Stimulated activated CD8-positive, alpha-beta memory T cell treated with anti-CD3 and anti-CD28 coated beads, Interleukin-12 subunit alpha, Interleukin-12 subunit beta, amount 100 ng/mL, for 4 hours (primary cell): ENCODE measurements around the gene ATP1A4.
"Not testable (repeated sequence)": the region's sequence is repeated elsewhere in the genome, so short reads cannot be mapped to it uniquely, and the experiment has no call there.

Experiments used
- DNase-seq: peaks from one replicate; pipeline ENCODE4 v3.0.0-alpha.2; 2020; ENCODE audit warnings: low read depth

Gene ATP1A4

DNA sequence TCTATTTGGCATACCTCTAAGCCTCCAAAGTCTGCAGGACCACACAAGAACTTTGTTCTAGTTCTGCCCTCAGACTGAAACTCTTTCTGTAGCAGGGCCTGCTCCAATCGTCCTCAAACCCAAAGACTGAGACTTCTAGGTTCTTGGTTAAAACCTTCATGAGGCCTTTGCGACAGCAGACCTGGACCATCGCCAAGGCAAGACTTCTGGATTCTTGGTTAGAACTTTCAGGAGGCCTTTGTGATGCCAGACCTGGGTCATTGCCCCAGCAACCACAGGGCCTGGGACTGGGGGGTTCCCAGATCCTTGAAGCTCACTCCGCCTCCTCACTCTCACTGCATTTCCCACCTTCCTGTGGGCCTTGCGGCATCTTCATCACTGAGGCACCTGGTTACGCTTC lies at the start of gene ATP1A4:
TSS of gene ATP1A4 (plus strand) at position 301 of the 400 bp plus-strand sequence. CDS start 438 bp downstream, outside the sequence.
- no peak for DNase-seq

DNA sequence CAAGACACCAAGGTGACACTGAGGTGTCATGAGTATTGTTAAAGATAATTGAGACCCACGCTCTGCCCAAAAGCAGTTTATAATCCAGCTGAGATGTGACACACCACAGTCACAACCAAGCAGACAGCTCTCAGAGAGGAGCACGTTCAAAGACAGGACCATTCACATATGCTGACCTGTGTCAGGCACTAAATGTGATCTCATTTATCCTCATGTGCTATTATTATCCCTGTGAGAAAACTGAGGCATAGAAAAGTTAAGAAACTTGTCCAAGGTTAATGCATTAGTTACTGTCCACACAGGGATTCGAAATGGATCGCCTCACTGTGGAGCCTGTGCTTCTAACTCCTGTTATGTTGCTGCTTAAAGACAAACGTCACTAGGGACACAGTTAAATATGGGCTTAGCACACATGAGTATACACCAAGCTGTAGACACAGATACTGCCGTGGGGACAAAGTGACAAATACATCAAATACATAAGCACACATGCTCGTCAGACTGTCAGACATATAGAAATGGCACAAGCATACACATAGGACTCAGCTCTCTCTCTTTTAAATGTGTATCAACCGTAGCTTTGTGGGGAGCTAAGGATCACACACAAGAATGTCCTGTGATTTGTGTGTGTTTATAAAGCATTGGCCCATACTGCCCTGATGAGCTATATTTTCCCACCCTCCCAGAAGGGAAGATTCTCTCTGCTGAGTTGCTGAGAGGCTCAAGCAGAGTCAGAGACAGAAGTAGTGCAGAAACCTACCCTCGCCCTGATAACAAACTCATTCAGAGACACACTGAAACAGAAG lies 49.5 kb upstream of the ATP1A4 start:
- no peak for DNase-seq

DNA sequence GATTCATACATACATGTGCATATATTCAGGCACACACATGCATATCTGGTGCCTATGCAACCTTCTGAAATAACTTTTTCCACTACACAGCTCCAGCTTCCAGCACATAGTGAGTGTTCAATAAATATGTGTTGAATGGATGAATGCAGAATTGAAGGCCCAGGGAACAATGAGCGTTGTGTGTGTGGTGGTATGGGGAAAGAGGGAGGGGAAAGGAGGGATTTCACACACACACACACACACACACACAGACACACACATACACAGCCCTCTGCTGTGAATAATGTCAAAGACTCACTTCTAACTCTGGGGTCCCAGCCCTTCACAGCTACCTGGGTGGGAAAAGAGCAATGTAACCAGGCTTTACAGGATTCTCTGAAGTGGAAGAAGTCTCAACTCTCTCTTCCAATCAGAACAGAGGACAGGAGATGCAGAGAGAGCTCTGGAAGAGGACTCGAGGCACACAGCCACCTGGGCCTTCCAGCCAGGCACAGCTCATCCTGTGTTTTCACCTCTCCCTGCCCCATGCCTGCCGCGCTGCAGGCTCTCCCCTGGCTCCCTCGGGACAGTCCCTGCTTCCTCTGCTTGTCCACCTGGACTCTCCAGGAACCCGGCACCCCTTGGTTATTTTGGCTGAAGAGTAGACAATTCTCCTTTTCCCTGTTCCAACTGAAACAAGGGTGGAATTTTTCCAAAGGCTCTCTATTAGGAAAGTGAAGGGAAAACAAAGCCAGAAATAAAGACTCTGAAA lies 47.6 kb upstream of the ATP1A4 start:
- no peak for DNase-seq

DNA sequence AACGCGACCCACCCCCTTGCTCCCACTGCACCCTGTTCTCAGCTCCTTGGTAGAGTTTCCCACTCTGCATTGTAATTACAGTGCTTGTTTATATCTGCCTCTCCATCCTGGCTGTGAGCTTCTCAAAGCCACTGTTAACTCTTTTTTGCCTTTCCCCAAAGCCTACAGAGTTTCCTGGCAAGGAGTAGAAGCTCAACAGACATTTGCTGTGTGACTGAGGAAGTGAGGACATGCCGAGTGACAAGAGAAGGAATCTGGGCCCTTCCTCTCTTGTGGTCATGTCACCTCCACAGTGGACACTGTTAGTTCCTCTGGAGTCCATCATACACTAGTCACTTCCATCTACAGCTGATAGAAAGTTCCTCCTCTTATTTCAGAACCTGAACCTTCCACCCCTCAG lies 46.9 kb upstream of the ATP1A4 start:
- DNase-seq = no peak

DNA sequence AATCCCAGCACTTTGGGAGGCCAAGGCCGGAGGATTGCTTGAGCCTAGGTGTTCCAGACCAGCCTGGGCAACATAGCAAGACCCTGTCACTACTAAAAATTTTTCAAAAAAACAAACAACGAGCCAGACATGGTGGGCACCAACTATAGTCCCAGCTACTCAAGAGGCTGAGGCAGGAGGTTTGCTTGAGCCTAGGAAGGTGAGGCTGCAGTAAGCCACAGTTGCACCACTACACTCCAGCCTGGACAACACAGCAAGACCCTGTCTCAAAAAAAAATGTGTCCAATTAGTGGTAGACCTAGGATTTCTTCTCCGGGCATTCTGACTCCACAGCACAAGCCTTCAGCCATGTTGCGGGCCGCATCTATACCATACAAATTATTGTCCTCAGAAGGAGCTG lies 46.2 kb upstream of the ATP1A4 start:
- no peak for DNase-seq

DNA sequence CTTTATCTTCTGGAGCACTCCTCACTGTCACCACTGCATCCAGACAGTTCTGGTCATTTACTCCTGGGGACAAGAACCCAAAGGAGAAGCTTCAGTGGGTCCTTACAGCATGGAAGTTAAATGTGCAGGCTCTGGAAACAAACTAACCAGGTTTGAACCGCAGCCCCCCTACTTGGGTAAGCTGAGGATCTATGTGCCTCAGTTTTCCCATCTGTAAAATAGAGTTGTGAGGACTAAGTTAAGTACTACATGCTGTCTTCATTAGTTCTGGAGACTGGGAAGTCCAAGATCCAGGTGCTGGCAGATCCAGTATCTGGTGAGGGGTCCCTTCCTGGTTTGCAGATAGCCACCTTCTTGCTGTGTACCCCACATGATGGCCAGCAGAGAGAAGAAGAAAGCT lies 43.9 kb upstream of the ATP1A4 start:
- DNase-seq = no peak

DNA sequence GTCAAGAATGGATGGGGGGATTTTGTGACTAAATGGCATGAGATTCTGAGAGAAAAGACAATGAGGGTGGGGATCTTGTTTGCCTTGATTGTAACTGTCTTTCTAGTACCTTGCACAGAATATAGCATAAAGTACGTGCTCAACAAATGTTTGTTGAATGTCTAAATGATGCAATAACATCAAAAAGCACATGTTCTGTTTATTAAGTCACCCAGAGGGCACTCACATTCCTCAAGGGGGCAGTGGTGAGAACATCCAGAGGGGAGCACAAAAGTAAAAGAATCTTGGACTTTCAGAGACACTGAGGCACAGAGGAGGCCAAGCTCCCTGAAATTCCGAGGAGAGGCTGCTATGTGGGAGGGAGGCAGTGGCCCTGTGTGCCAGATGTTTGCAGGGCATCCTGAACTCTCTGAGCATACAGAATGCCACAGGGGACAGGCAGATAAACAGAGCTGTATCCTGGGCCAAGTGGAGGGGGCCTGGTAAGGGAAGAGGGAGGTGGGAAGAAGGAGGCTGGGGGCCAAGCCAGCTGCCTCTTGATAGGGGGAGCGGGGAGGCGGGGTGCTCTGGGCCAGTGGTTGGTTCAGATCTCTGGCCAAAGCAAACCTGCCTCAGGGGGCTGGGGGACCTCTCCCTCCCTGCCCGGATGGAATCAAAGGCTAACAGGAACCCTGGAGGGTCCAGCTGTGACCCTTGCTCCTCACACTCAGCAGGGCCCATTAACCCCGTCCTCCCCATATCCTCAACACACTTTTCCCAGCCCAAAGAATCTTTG lies 42.3 kb upstream of the ATP1A4 start:
- no peak for DNase-seq

DNA sequence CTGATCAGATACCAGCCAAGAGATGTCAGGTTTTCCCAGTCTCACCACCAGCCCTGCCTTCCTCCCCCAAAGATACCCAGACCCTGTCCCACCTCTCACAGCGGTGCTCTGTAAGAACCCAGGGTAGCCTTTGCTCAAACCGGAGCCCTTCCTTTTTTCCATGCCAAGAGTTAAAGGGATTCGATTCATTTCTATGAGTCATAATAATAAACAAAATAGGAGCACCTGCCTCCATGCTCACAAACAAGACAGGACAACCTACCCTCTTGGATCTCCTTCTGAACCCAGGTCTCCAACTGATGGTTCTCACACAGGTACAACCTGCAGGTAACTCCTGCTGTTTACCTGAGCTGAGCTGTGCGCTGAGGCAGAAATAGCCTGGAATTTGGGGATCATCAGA lies 41.7 kb upstream of the ATP1A4 start:
- DNase-seq = no peak

DNA sequence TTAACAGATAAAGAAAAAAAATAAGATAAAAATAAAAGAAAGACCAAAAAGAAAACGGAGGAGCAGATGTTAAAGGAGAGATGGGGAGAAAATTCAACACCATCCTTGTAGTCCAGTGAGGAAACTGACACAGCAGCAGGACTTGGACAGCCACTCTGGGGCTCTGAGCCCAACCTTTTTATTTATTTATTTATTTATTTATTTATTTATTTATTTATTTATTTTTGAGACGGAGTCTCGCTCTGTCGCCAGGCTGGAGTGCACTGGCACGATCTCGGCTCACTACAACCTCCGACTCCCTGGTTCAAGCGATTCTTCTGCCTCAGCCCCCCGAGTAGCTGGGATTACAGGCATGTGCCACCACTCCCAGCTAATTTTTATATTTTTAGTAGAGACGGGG lies 39.9 kb upstream of the ATP1A4 start:
- not testable (repeated sequence) for DNase-seq

DNA sequence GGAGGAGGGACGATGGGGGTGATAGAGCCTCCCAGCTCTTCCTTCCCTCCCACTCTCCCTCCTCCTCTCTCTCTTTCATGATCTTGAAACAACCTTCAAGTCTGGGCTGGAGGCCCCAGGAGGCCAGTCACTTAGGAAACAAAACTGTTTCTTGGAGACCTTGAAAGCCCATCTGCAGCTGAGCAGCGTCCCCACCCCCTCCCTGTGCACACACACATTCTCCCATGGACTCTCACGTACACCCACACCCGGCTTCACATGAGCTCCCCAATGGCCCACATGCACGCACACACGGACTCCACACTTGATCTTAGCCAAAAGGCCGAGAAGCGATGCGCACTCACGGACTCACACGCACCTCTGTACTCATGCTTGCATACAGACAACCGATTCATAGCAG lies 39.0 kb upstream of the ATP1A4 start:
- no peak for DNase-seq

DNA sequence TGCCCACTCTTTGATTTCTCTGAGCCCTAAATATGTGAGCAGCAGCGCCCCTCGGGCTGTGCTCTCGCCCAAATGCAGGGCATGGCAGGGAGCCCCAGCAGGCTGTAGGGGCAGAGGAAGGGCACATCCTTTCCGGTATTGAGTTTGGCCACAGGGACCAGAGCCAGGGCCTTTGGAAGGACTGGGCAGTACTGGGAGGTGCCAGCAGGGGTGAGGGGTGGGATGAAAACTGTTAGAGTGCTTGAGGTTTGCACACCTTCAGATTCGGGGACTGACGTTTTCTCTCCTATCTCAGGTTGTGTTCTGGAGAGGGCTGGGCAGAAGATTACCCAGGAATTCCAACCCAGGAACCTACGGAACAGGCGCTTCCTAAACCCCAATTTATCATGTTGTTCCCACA lies 38.0 kb upstream of the ATP1A4 start:
- DNase-seq = no peak

DNA sequence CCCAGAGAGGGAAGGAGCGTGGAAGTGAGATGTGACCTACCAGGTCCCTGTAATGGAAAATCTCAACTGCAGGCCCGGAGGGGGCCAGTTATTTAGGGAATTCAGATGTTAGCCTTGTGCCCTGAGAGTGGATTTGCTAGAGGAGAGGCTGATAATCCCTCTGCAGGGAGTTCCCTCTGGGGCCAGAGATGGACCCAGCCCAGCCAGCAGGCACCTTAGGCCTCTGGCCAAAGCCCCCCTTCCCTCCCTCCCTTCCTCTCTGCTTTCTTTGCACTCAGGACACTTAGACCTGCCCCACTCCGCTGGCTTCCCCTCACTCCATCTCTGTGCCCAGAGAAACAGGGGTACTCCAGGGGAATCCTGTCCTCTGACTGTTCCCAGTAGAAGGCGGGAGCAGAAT lies 37.3 kb upstream of the ATP1A4 start:
- no peak for DNase-seq

DNA sequence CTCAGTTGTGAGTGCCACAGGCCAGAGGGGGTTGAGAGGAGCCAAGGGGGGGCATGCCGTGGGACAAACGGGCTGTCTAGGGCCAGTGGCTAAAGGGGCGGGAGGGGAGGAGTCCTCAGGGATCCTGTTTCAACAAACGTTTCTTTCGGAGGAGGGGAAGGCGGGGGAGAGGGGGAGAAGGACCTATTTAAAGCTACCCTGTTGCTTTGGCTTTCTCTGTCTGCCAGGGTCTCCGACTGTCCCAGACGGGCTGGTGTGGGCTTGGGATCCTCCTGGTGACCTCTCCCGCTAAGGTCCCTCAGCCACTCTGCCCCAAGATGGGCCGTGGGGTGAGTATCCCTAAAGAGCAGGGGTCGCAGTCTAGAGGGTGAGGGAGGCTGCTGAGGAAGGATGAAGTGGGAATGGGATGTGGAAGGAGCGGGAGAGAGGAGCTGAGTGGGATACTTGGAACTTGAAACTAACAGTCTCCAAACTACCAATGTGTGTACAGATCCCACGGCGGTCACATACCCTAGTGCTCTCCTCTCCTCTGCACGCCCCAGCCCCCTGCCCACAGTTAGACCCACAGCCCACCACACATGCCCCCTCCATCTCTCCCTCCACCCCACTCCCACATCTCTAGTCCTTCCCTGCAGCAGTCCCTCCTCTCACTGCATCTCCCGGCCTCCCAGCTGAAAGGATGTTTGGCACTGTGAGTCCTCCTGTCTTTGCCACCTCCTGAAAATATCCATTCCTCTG lies 35.7 kb upstream of the ATP1A4 start, which contains the start of gene ATP1A2:
TSS of gene ATP1A2 (plus strand) at position 215 of the 738 bp plus-strand sequence. CDS start at position 318, 103 bp downstream.
- DNase-seq = no peak

DNA sequence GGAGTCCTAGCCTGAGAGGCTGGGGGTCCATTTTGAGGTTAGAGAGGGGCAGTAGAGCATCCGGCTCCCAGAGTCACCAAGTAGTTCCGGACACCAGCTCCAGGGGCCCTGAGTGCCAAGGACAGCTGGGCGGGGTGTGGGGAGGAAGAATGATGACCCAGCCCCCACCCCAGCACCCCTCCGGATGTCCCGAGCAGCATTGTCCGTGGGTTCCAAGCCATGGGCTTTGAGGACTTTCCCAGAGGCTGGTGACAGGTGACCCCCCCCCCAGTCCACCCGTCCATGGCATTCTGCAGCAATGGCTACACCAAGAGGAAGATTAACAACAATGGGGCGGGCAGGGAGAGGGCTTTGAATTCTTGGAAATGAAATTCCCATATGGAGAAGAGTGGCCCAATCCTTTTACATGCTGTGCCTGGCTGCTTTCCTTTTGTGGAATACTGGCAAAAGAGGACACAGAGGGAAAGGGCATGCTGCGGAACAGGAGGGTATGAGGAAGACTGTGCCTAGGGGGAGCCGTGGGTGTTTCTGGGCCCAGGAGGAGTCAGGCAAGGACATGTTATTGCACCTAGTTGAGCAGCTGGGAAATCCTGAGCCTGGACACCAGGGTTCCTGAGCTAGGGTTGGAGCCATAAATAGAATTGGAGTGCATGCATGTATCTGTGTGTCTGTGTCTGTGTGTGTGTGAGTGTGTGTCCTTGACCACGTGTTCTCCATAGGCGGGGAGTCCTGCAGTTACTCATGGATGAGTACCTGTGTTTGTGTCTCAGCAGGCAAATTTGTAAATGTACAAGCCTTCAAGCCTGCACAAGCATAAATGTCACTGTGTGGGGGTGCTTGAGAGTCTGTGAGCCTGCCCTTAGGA lies 34.9 kb upstream of the ATP1A4 start:
- no peak for DNase-seq

DNA sequence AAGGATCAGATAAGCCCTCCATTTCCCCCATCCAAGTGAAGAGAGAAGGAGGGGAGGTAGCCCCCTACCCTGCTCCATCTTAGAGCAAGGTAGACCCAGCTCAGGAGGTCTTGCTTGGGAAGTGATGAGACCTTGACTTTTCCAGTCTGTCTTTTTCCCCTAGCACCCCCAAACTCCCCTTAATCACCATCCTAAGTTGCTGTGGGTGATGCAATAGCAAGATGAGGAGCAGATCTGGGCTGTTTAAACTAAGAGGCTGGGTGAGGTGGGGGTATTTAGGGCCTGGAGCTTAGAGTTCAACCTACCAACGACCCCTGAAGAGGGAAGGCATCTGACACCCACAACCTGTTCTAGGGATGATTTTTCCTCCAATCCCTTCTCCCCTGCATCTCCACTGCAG lies 34.1 kb upstream of the ATP1A4 start:
- no peak for DNase-seq

DNA sequence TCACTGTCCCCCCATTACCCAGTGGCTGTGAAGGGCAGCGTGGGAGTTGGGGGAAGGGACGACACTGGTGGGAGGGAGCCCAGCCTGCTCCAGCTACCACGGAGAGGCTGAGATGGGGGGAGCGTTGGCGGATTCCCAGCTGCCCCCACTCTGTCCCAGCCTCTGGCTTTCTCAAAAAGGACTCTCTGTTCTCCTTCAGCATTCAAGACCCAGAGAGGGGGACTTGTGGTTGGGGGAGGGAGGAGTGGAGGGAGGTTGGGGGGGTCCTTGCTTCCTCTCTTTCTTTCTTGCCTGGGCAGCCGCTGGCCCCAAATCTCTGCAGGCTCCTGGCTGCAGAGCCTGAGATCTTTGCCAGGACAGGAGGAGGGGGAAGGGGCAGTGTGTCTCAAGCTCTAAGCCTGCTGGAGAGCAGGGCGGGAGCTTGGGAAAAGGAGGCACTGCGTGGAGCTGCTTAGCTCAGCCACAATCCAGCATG lies 33.7 kb upstream of the ATP1A4 start:
- no peak for DNase-seq

DNA sequence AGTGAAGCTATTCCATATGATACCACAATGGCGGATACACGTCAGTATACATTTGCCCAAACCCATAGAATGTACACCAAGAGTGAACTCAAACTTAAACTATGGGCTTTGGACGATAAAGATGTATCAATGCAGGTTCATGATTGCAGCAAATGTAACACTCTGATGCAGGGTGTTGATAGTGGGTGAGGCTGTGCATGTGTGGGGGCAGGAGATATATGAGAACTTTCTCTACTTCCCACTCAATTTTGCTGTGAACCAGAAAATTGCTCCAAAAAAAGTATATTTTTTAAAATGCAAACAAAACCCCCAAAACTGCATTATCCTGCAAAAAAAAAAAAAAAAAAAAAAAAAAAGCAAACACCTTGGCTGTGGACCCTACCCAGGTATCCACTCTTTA lies 32.5 kb upstream of the ATP1A4 start:
- no peak for DNase-seq

DNA sequence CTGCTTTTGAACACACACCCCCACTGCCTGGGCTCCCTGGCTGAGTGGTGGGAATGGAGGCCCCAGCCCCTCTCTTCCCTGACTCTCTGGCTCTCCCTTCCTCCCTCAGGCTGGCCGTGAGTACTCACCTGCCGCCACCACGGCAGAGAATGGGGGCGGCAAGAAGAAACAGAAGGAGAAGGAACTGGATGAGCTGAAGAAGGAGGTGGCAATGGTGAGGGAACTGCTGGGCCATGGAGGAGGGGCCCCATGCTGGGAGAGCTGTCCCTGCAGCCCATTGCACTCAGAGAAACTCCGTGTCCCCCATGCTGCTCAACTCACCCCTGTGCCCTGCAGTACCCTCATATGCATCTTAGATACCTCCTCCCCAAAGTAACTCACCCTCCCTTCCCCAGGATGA lies 30.6 kb upstream of the ATP1A4 start:
- no peak for DNase-seq

DNA sequence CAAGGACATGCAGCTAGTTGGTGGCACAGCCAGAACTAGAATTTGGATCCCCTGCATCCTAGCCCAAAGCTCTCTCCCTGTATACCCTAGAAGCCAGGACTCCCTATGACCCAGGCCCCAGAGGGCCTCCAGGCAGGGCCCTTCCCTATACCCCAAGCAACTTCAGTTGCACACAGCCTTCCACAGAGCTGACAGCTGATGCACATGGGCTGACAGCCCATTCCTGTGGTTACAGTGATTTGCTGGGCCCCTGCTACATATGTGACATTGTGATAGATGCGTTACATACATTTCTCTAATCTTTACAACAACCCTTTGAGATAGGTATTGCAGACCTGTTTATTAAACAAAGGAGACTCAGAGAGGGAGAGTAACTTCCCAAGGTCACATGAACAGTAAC lies 30.0 kb upstream of the ATP1A4 start:
- DNase-seq = no peak

DNA sequence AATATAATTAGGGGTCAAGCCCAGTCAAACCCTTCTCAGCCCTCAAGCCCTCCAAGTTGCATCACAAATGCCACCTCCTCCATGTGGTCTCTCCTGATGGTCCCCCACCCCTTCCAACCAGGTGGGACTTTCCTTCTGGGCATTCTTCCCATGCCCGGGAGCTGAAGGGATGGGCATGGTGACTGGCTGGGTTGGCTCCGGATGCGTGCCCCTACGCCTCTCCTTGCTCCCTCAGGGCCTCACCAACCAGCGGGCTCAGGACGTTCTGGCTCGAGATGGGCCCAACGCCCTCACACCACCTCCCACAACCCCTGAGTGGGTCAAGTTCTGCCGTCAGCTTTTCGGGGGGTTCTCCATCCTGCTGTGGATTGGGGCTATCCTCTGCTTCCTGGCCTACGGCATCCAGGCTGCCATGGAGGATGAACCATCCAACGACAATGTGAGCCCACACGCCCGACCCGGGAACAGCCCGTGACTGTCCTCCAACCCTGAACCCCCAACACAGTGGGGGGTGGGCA lies 28.4 kb upstream of the ATP1A4 start:
- DNase-seq = no peak

DNA sequence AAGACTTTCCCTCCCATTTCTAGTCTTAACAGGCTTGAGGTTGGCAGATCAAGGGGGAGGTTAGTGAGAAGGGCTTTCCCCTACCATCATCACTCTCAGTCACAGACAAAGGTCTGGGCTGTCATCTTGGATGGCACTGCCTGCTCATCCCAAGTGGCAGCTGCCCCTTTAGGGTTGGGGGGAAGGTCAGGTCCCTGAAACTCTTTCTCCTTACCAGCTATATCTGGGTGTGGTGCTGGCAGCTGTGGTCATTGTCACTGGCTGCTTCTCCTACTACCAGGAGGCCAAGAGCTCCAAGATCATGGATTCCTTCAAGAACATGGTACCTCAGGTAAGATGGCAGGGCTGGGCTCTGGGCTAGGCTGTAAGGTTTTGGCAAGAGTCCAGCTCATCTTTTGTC lies 27.7 kb upstream of the ATP1A4 start:
- DNase-seq = no peak
